Stimulated activated CD8-positive, alpha-beta memory T cell treated with anti-CD3 and anti-CD28 coated beads, Interleukin-7, amount 100 ng/mL, for 1 hour (primary cell): Measurements from ENCODE around the gene SIGLEC15.
A peak's percentile ranks its signal among the peaks of the same experiment; 100 is the strongest.

ENCODE experiments used
- DNase-seq, 2 donors: peaks; one replicate each; pipeline ENCODE4 v3.0.0-alpha.2; 2020; ENCODE audit warnings: low read depth in 2 of 2

Gene SIGLEC15

DNA sequence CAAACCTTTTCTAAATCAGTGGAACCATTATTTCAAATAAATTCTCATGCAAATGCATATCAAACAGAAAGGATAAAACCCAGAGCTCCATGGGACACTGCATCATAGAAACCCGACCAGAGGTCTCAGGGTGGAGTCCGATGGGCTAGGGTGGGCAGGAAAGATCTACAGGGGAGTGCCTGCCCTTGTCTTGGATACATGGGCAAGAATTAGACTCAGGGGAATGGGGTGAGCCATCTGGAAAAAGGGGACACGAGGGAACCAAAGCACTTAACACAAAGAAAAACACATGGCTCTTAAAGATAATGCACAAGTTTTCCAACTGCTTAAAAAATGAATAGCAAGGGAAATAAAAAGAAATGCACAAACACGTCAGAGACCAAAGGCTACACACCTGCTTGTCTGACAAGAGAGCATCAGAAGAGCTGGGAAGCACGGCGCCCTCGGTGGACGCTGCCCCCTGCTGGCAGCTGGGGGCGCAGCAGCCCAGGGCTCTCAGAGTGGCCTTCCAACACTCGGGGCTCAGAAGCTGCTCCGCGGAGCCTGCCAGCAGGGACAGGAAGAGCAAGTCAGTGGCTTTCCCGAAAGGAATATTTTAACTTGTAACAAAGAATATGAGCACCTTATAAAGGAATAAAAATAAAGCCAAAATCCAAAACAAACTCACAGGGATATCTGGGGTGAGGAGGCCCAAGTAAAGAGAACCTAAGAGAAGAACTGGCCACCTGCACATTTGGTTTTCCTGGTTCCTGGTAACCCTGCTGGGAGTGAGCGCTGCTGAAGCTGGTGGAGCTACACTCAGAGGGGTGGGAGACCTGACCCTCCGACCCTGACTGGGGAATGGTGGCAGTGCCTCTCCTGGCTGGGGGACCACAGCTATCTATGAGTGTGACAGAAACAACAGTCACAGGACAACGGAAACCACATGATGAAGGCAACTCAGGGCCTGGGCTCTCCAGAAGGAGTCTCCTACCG, 54.5 kb downstream of the SIGLEC15 start:
- peak; percentile 50 to 51 for DNase-seq

DNA sequence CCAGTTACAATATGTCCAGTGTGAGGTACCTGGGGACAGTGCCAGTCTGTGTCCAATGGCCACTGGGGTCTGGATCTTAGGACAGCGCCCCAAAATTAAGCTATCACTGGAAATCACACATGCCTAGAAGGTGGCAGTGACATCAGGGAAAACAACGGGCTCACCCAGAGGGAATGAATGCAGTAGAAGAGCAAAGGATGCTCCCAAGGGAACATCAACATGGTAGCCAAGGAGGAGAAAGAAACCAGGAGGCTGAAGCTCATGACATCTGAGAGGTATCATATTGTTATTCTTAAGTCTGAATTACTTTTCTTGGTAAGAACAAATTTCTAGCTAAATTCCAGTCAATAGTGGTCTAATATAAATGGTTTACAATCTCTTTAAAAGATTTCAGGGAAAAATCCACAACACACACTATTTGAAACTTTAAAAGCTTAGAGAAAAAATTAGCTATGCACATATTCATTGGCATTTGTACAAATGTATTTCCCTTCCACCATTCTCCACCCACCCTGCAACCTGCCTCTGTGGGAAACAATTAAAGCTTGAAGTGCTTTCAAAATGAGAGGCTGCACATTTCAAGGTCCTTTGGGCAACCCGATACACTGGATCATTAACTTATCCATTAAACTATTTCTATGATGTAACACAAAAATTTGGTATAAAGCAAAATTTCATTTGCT, 55.5 kb downstream of the SIGLEC15 start:
- DNase-seq = no peak

GRCh38 chr18:45887585-45887984, 62.1 kb downstream of the SIGLEC15 start:
- DNase-seq = no peak

DNA sequence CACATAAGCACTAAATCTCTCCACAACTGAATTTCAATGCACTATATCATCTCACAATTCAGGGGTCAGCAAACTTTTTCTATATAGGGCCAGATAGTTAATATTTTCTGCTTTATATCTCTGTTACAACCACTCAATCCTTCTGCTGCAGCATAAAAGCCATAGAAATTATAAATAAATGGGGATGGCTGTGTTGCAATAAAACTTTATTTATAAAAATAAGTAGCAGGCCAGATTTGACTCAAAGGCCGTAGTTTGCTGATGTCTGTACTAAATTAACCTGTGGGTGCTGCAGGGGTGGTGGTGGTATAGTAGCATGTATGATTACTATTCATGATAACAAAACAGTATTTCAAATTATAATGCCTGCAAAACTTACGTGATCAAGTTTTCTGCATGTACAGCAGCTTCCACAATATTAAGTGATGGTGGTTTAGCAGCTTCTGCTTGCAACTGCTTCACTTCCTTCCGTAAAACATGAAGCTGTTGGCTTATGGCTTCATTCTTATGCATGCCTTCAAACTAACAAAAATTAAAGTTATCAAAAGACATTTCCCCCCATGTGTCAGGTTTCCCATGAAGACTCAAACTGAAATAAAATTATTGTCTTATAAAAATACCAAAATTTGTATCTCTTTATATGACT, 64.1 kb downstream of the SIGLEC15 start:
- no peak for DNase-seq

- no peak for DNase-seq
These were observed 65.1 kb downstream of the SIGLEC15 start for GRCh38 chr18:45890606-45891005.

DNA sequence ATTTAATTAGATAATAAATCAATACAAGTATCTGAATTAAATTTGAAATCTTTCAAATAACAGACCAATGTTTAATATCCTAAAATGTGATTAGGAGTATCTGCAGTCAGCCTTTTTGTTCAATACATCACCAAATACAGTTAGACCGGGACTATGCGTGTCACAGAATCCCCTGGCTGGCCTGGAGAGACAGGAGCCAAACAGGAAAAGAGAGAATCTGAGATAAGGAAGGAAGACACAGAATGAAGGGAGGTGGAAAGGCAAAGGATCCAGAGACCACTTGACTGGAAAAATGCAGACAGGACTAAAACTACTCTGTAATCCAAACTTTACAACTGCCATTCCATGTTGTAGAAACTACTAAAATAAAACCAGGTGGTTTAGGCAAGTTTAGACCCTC, 66.3 kb downstream of the SIGLEC15 start:
- DNase-seq = no peak
